Stimulated activated CD4-positive, alpha-beta T cell treated with anti-CD3 and anti-CD28 coated beads, Interleukin-12 subunit alpha, Interleukin-12 subunit beta, amount 100 ng/mL, for 48 hours (primary cell): ENCODE data around the gene PLPP2.
"Not testable (repeated sequence)": the region's sequence is repeated elsewhere in the genome, so short reads cannot be mapped to it uniquely, and the experiment has no call there.

ENCODE experiments used
- DNase-seq, 3 donors: peaks; one replicate each; pipeline ENCODE4 v3.0.0-alpha.2; 2020; ENCODE audit warnings: low read depth in 2 of 3, low spot score in 1 of 3

The PLPP2 gene

DNA sequence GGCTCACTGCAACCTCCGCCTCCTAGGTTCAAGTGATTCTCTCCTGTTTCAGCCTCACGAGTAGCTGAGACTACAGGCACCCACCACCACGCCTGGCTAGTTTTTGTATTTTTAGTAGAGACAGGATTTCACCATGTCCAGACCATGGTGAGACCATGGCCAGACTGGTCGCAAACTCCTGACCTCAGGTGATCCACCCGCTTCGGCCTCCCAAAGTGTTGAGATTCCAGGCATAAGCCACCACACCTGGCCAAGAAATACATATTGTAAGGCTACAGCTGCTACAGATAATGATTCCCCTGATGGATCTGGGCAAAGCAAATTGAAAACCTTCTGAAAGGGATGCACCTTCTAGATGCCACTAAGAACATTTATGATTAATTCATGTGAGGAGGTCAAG, 17.8 kb downstream of the PLPP2 start:
- DNase-seq = no peak

- no peak for DNase-seq
Measured at GRCh38 chr19:271856-272255, 19.3 kb downstream of the PLPP2 start.

- DNase-seq = not testable (repeated sequence)
Measured at GRCh38 chr19:270766-271318, 20.4 kb downstream of the PLPP2 start.

DNA sequence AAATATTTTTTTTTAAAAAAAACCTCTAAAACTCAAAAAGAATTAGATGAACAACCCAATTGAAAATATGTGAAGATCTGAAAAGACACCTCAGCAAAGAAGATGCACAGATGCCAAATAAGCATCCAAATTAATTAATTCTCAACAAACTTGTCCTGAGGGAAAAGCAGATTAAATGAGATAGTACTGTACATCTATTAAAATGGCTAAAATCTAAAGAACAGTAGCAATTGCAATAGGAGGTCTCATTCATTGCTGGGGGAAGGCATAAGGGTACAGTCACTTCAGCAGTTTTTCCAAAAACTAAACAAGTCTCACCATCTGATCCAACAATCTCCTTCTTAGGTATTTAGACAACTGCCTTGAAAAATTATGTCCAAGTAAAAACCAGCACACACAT, 22.0 kb downstream of the PLPP2 start:
- DNase-seq = no peak

DNA sequence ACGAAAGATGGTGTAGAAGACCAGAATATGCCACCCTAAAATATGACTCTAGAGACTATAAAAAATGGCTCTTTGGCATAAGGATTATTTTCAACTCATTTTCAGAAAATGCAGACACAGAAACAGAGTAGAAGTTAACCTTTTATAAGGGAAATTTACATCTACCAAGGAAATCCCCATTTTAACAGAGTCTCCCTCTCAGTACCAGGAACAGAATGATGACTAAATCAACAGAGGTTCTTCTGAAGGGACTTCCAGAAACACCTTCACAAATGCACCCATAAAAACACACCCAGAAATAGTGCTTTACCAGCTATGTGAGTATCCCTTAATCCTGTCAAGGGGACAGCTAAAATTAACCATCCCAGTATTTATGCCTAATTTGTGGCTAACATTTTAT, 29.1 kb downstream of the PLPP2 start:
- DNase-seq = no peak

DNA sequence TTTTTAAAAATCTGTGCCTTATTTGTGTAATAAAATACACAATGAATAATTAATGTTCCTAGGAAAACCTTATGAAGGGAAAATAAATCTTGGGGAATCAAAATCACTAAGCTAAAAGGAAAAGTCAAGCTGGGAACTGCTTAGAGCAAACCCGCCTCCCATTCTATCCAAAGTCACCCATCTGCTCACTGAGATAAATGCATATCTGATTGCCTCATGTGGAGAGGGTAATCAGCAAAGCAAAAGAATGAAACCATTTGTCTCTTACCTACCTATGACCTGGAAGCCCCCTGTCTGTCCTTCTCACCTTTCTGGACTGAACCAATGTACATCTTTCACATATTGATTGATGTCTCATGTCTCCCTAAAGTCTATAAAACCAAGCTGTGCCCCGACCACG, 34.4 kb downstream of the PLPP2 start:
- DNase-seq = not testable (repeated sequence)

DNA sequence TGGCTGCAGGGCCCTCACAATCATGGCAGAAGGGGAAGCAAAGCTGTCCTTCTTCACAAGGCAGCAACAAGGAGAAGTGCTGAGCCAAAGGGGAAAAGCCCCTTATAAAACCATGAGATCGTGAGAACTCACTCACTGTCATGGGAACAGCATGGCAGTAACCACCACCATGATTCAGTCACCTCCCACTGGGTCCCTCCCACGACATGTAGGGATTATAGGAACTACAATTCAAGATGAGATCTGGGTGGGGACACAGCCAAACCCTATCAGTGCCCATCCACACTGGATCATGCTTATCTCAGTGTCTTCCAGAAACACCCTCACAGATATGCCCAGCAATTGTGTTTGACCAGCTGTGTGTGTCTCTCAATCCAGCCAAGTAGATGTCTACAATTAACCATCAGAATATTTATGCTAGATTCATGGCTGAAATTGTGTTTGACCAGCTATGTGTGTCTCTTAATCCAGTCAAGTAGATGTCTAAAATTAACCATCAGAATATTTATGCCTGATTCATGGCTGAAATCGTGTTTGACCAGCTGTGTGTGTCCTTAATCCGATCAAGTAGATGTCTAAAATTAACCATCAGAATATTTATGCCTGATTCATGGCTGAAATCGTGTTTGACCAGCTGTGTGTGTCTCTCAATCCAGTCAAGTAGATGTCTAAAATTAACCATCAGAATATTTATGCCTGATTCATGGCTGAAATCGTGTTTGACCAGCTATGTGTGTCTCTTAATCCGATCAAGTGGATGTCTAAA, 38.6 kb downstream of the PLPP2 start:
- DNase-seq = not testable (repeated sequence)

GRCh38 chr19:246551-246950, 44.7 kb downstream of the PLPP2 start:
- DNase-seq = no peak

DNA sequence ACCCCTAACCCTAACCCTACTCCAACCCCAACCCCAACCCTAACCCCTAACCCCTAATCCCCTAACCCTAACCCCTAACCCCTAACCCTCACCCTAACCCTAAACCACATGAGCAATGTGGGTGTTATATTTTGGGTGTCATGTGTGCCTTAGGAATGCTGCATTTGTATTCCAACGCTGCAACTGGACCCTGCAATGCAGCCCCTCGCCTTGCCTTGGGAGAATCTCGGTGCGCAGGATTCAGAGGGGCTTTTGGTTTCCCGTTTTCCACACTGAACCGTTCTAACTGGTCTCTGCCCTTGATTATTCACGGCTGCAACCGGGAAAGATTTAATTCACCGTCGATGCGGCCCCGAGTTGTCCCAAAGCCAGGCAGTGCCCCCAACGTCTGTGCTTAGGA, 45.3 kb downstream of the PLPP2 start:
- not testable (repeated sequence) for DNase-seq

DNA sequence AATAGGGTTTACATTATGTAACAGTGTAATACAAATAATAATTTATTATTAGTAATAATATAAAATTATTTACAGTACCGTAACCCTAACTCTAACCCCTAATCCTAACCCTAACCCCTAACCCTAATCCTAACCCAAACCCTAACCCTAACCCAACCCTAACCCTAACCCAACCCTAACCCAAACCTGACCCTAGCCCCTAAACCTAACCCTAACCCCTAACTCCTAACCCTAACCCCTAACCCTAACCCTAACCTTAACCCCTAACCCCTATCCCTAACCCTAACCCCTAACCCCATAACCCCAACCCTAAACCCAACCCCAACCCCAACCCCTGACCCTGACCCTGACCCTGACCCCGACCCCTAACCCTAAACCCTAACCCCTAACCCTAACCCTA, 45.7 kb downstream of the PLPP2 start:
- no peak for DNase-seq
